K562 (cell line): ENCODE results near the gene CCDC160. TPM values are rescaled to one million over a fixed set of nuclear protein-coding genes. Genes with fewer than 3 reads are reported as not detected.

Experiments used
- ATAC-seq: fragments of 200-7000 bp; cut with Tn5 transposase; 3 replicates; pipeline ENCODE4 v1.9.1; 2020; ENCODE audit warnings: moderate library complexity
- Bru-seq: library from RNA; stranded (reverse); fragments of 400-500 nt; gene quantifications from one replicate; lab custom pipeline; 2021; lab: Mats Ljungman, UMichigan
- BruChase-seq, 2 experiments: library from RNA; stranded (reverse); fragments of 400-500 nt; gene quantifications; one replicate each; lab custom pipeline; 2021; lab: Mats Ljungman, UMichigan
- BruUV-seq: library from RNA; stranded (reverse); fragments of 400-500 nt; replicated peaks from 2 replicates; lab custom pipeline; 2021; lab: Mats Ljungman, UMichigan
- CTCF ChIA-PET: fragments of 300-600 bp; formaldehyde crosslinking; extraction: SDS; loops from one replicate; lab custom pipeline; 2021; ENCODE audit warnings: low intra/inter-chr PET ratio; lab: Yijun Ruan, JAX
- POLR2A ChIA-PET: fragments of 300-600, 350-650 bp; sonication (Branson Sonifier 250); formaldehyde crosslinking; extraction: SDS; loops from one replicate; lab custom pipeline; 2021; ENCODE audit warnings: antibody characterized with exemption, inconsistent platforms; lab: Yijun Ruan, JAX
- DNase-seq, 4 experiments: peaks; one replicate each; pipeline versions ENCODE4 v3.0.0 to v3.0.0-alpha.2; 2011 to 2018; ENCODE audit warnings: low spot score in 3 of 4, mixed read lengths in 3 of 4; ENCODE audit errors: extremely low read depth in 1 of 4
- FAIRE-seq: peaks from 2 replicates; lab custom pipeline; 2011; peaks lifted over from hg19 to GRCh38; lab: Jason Lieb, UNC
- H2AFZ ChIP-seq: 2 replicates; pipeline ENCODE4 v1.6.0; 2011; ENCODE audit warnings: low read depth, low read length, control low read depth, inconsistent platforms
- H3K27ac ChIP-seq: fragments of 200-600 bp; 3 replicates; pipeline ENCODE4 v1.8.0; 2011; ENCODE audit warnings: low read depth, mild to moderate bottlenecking, control low read depth, inconsistent platforms, low read length, moderate library complexity, mixed read lengths; ENCODE audit errors: extremely low read depth
- H3K27me3 ChIP-seq, 2 experiments: fragments of 300-600 bp in 1 of 2; 2 replicates in 1 of 2; 3 replicates in 1 of 2; pipeline versions ENCODE4 v1.6.0 to v1.8.0; 2011; ENCODE audit warnings: inconsistent platforms in 2 of 2, low read length in 2 of 2, mild to moderate bottlenecking in 1 of 2, mixed read lengths in 1 of 2, moderate library complexity in 1 of 2; ENCODE audit not compliant: control insufficient read depth in 2 of 2, insufficient read depth in 2 of 2
- H3K36me3 ChIP-seq: fragments of 300-600 bp; 3 replicates; pipeline ENCODE4 v1.8.0; 2011; ENCODE audit warnings: mild to moderate bottlenecking, low read length, inconsistent platforms; ENCODE audit not compliant: control insufficient read depth, insufficient read depth
- H3K4me1 ChIP-seq, 2 experiments: fragments of 200-600 bp in 1 of 2; replicated peaks in 1 of 2; 2 replicates in 1 of 2; 3 replicates in 1 of 2; pipeline versions ENCODE4 v1.5.1 to v1.8.0; 2011; ENCODE audit warnings: inconsistent platforms in 2 of 2, low read length in 2 of 2, mild to moderate bottlenecking in 1 of 2, mixed read lengths in 1 of 2, moderate library complexity in 1 of 2; ENCODE audit not compliant: control insufficient read depth in 2 of 2, insufficient read depth in 2 of 2
- H3K4me2 ChIP-seq: 2 replicates; pipeline ENCODE4 v1.6.1; 2011; ENCODE audit warnings: low read length, control low read depth, inconsistent platforms, mixed read lengths; ENCODE audit not compliant: insufficient read depth
- H3K4me3 ChIP-seq: fragments of 200-600 bp; sonication (generic), shearing (Covaris generic); 2 replicates; pipeline ENCODE4 v1.5.1; 2016; ENCODE audit warnings: control low read depth, inconsistent platforms
- H3K79me2 ChIP-seq: fragments of 200-600 bp; 3 replicates; pipeline ENCODE4 v1.8.0; 2011; ENCODE audit warnings: low read length, inconsistent platforms; ENCODE audit not compliant: control insufficient read depth, insufficient read depth
- H3K9ac ChIP-seq, 2 experiments: 2 replicates each; pipeline versions ENCODE4 v1.6.0 to v1.6.1; 2011; ENCODE audit warnings: low read depth in 2 of 2, low read length in 2 of 2, control low read depth in 1 of 2, inconsistent platforms in 1 of 2, mild to moderate bottlenecking in 1 of 2, mixed read lengths in 1 of 2; ENCODE audit not compliant: insufficient read depth in 1 of 2
- H3K9me1 ChIP-seq: one replicate; pipeline ENCODE4 v1.6.0; 2011; ENCODE audit warnings: inconsistent platforms, mild to moderate bottlenecking, low read length, moderate library complexity; ENCODE audit not compliant: control insufficient read depth, insufficient read depth
- H3K9me3 ChIP-seq: replicated peaks from 2 replicates; pipeline ENCODE4 v1.5.1; 2011; ENCODE audit warnings: low read depth, low read length, inconsistent platforms; ENCODE audit not compliant: control insufficient read depth, insufficient read depth
- H4K20me1 ChIP-seq: replicated peaks from 2 replicates; pipeline ENCODE4 v1.6.1; 2011; ENCODE audit warnings: low read length, inconsistent platforms, mixed read lengths; ENCODE audit not compliant: control insufficient read depth, insufficient read depth
- HDAC3 ChIP-seq: fragments of 450-650 bp; IDR thresholded peaks from 2 replicates; pipeline ENCODE4 v1.6.1; 2018; ENCODE audit warnings: borderline replicate concordance, mild to moderate bottlenecking, moderate library complexity; ENCODE audit not compliant: partially characterized antibody
- MECOM ChIP-seq: fragments of 250-450 bp; sonication (Bioruptor Pico); IDR thresholded peaks from 2 replicates; pipeline ENCODE4 v1.8.0; 2022; ENCODE audit warnings: inconsistent platforms
- NFIC ChIP-seq: fragments of 450-650 bp; IDR thresholded peaks from 2 replicates; pipeline ENCODE4 v1.6.1; 2017; ENCODE audit warnings: mild to moderate bottlenecking, inconsistent platforms
- RFX1 ChIP-seq: fragments of 450-650 bp; IDR thresholded peaks from 2 replicates; pipeline ENCODE4 v1.6.1; 2016; ENCODE audit warnings: mild to moderate bottlenecking, moderate library complexity
- ZNF57 ChIP-seq: fragments of 450-650 bp; formaldehyde crosslinking; IDR thresholded peaks from 2 replicates; pipeline ENCODE4 v1.4.0; 2020; ENCODE audit warnings: mild to moderate bottlenecking, moderate library complexity
- WGBS: fragments of 100-300 bp; shearing (Covaris generic); methylation state at CpG from one replicate; pipeline ENCODE4 v1.1.6; 2016; ENCODE audit warnings: low coverage, mixed read lengths; ENCODE audit not compliant: insufficient coverage; ENCODE audit errors: missing lambda C conversion rate; 5-methylcytosine and 5-hydroxymethylcytosine counted together
- in situ Hi-C: fragments of 300-500 bp; cut with MboI; formaldehyde crosslinking; loops from 4 replicates; pipeline ENCODE4 v1.15.0; 2018; ENCODE audit warnings: inconsistent platforms, mixed read lengths
- intact Hi-C: fragments of 100-400 bp; cut with micrococcal nuclease; formaldehyde crosslinking; loops from 2 replicates; pipeline ENCODE4 v1.14.2; 2022
- long read RNA-seq, 3 experiments: library from polyadenylated mRNA in 2 of 3; library from RNA in 1 of 3; unstranded in 2 of 3; stranded (forward) in 1 of 3; transcript quantifications; one replicate each; pipeline ENCODE4 v2.0.0, GENCODE V29; 2019 to 2022
- polyA minus RNA-seq, 3 experiments: library from RNA; depleted of rRNA, polyadenylated mRNA; stranded (reverse); fragments of >200 nt; gene quantifications; 2 replicates each; pipeline ENCODE4 v1.2.3, GENCODE V29; 2011
- polyA plus RNA-seq, 8 experiments: library from polyadenylated mRNA; depleted of rRNA in 4 of 8; stranded (reverse) in 5 of 8; unstranded in 3 of 8; fragments of >200 nt; fragmentation: Nextera tagmentation in 2 of 8; fragmentation: Illumina TruSeq in 1 of 8; extraction: Ambion mirVana in 2 of 8; extraction: Trizol in 1 of 8; gene quantifications; 2 replicates each; pipeline versions ENCODE4 v1.2.1 to v1.2.3, GENCODE V29; 2011 to 2014; ENCODE audit warnings: inconsistent platforms in 1 of 8, missing spikeins in 1 of 8
- total RNA-seq, 7 experiments: library from RNA; depleted of rRNA in 6 of 7; stranded (reverse); fragments of >200 nt in 6 of 7; fragmentation: Illumina TruSeq in 2 of 7; extraction: Trizol in 2 of 7; gene quantifications; 2 replicates each; pipeline versions ENCODE4 v1.2.1 to v1.2.3, GENCODE V29; 2011 to 2021; ENCODE audit warnings: low replicate concordance in 1 of 7
- TF ChIP-seq, protein P1 (sequence below): sonication (generic); formaldehyde crosslinking; IDR thresholded peaks from 2 replicates; pipeline ENCODE4 v1.8.0; 2022; ENCODE audit warnings: mild to moderate bottlenecking, missing genetic modification reagents

The CCDC160 gene
- total RNA-seq (2011; cell fraction: chromatin; rRNA removed; ENCODE audit: low replicate concordance) = not detected in 2 replicates
- total RNA-seq (2011; cell fraction: nucleolus; rRNA removed) = not detected in 2 replicates
- total RNA-seq (2011; cell fraction: nucleoplasm; rRNA removed) = not detected in 2 replicates
- total RNA-seq (2014; rRNA removed) (not detected in 2 replicates), total RNA-seq (2014; rRNA removed; fragmentation: Illumina TruSeq; extraction: Trizol) (not detected in 2 replicates), total RNA-seq (2015; rRNA removed; fragmentation: Illumina TruSeq; extraction: Trizol) (not detected in 2 replicates), total RNA-seq (2021) (not detected in 2 replicates), polyA plus RNA-seq (2011; rRNA removed) (not detected in 2 replicates), polyA plus RNA-seq (2014; fragmentation: Illumina TruSeq; extraction: Trizol) (not detected in 2 replicates), polyA plus RNA-seq (2014; fragmentation: Nextera tagmentation; extraction: Ambion mirVana) (not detected), polyA plus RNA-seq (2014; rRNA removed) (not detected in 2 replicates), polyA minus RNA-seq (2011; rRNA and poly(A)+ RNA removed) (not detected in 2 replicates), Bru-seq, nascent RNA (percentile 9 among the genes with signal in this experiment), BruChase-seq, experiment 1, labeled RNA remaining after a 2-hour chase (not detected), BruChase-seq, experiment 2, labeled RNA remaining after a 6-hour chase (not detected)
- not detected in 2 replicates for polyA plus RNA-seq (2011; cell fraction: cytosol; rRNA removed)
- polyA plus RNA-seq (2011; cell fraction: nucleus; rRNA removed) = not detected in 2 replicates
- not detected in 2 replicates for polyA plus RNA-seq (2012)
- polyA minus RNA-seq (2011; cell fraction: cytosol; rRNA and poly(A)+ RNA removed) = not detected in 2 replicates
- polyA minus RNA-seq (2011; cell fraction: nucleus; rRNA and poly(A)+ RNA removed) = not detected in 2 replicates
- long read RNA-seq, experiment 1 = 0 reads
- long read RNA-seq, experiment 2 = 0 reads
- long read RNA-seq, experiment 3 = 0 reads

DNA sequence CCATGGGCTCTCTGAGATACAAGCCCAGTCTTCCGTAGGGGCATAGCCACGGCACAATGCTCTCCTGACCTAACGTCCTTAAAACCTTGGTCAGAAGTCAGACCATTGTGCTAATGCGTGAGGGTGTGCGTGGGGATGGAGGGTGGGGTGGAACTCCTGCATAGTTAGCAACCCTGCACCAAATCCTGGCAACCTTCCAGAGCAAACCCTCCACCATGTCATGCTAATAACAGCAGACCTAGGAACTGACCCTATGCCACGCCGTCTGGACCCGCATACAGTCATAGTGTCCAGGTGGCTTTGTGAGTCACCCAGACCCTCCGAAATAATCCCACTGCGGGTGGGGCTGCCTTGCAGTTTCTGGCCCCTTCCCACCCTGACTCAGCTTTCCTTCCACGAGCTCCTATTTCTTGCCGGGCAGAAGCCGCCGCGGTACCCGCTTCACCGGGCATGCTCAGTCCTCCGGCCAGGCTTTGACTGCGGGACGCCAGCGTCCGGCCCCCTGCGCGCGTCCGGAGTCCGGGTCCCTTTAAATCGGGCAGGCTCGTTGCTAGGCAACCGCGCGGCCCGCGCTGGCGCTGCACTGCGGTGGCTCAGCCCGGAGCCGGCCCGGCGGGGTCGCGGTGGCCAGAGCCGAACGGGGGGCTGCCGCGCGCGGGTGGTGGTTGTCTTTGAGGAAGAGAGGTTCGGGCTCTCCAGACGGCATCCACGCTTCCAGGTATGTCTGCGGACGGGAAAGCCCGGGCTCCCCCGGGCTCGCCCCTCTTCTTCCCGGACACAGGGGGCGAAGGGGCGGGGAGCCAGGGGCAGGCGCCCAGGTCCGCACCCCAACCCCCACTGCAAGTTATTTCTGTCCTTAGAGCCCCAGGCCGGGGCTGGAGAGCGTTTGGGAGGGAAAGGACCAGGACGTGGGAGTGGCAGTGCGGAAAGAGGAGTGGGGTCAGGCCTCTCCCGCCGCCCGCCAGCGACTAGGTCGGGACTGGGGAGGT is at the start of gene CCDC160:
Gene CCDC160 (plus strand): TSS at position 557 of the 989 bp plus-strand sequence. CDS start 7,619 bp downstream, outside the sequence.
- H3K9me1 ChIP-seq = no peaks in the 10 kb centered on the region
- no TSS peak for BruUV-seq
- no peak within 1 kb of the TSS for H3K4me2 ChIP-seq
- TF ChIP-seq MECOM (no peak), NFIC (peak; percentile 24; the same call in 1 of the 2 replicates), ZNF57 (CRISPR knock-in tag) (no peak), RFX1 (peak; percentile 82), HDAC3 (no peak)
- TF ChIP-seq, protein P1, sequence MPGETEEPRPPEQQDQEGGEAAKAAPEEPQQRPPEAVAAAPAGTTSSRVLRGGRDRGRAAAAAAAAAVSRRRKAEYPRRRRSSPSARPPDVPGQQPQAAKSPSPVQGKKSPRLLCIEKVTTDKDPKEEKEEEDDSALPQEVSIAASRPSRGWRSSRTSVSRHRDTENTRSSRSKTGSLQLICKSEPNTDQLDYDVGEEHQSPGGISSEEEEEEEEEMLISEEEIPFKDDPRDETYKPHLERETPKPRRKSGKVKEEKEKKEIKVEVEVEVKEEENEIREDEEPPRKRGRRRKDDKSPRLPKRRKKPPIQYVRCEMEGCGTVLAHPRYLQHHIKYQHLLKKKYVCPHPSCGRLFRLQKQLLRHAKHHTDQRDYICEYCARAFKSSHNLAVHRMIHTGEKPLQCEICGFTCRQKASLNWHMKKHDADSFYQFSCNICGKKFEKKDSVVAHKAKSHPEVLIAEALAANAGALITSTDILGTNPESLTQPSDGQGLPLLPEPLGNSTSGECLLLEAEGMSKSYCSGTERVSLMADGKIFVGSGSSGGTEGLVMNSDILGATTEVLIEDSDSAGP = peak; percentile 84
- no peak within 1 kb of the TSS for H3K4me3 ChIP-seq
- intact Hi-C loops (no loop called here), in situ Hi-C loops (no loop called here)
- H3K36me3 ChIP-seq = no peaks in the 10 kb centered on the region
- H3K9ac ChIP-seq = no peak within 1 kb of the TSS; a peak in 1 of 4 replicates
- CTCF ChIA-PET = no interaction called here
- H3K27me3 ChIP-seq = peaks cover 2 to 18% of the 10 kb centered on the region in 2 experiments; a peak in 3 of 5 replicates
- H4K20me1 ChIP-seq = no peaks in the 10 kb centered on the region
- H3K27ac ChIP-seq = no peak within 1 kb of the TSS
- no peaks in the 10 kb centered on the region for H3K9me3 ChIP-seq
- H3K79me2 ChIP-seq = no peaks in the 10 kb centered on the region
- FAIRE-seq (no peak), ATAC-seq (peak; percentile 66), DNase-seq (peak in 2 of 4 experiments; percentile 24 to 31)
- POLR2A ChIA-PET = no interaction called here
- H3K4me1 ChIP-seq = peaks cover 0 to 9% of the 10 kb centered on the region in 2 experiments; a peak in 2 of 5 replicates
- 4% methylated on average over 34 of the region's 70 CpGs for WGBS
- H2AFZ ChIP-seq = no peak within 1 kb of the TSS
